ENCODE measurements around the gene SLC46A3.

- no peak for TF ChIP-seq CTCF (conservative IDR thresholded peaks at IDR 0.05; ENCODE audit: low read depth in 2 of 2)
- no peak for TF ChIP-seq EZH2 (IDR thresholded peaks at IDR 0.05; ENCODE audit: low read depth, unreplicated experiment)
- TF ChIP-seq REST (IDR thresholded peaks at IDR 0.05; ENCODE audit: unreplicated experiment), result no peak
- TF ChIP-seq EZH2phosphoT487 (IDR thresholded peaks at IDR 0.05; ENCODE audit: unreplicated experiment), result no peak
- TF ChIP-seq CREB1 (CRISPR knock-in tag; IDR thresholded peaks at IDR 0.05; ENCODE audit: low read depth), result no peak
- TF ChIP-seq POLR2AphosphoS5 (IDR thresholded peaks at IDR 0.05; ENCODE audit: low read depth), result no peak
These were observed 34.6 kb upstream of the SLC46A3 start for GRCh38 chr13:28753208-28753892.

Data from GM23338 (cell line).